CD4-positive, alpha-beta T cell treated with Interferon gamma for 1 hour (primary cell): ENCODE measurements around the gene PKHD1.

ENCODE experiments used
- DNase-seq: peaks from one replicate; pipeline ENCODE4 v3.0.0-alpha.2; 2020

Gene PKHD1

DNA sequence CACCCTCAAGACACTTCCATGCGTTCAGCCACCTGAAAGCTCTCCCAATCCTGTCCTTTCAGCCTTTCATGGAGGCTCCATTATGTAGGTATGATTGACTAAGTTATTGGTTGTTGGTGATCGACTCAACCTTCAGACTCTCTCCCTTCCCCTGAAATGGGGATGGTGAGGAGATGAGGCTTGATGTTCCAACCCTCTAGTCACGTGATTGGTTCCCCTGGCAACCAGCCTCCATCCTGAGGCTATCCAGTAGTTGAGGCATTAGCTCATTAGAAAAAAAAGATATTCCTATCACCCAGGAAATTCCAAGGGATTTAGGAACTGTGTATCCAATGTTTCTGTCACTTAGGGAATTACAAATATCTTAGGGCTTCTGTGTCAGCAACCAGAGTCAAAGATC lies 426.6 kb downstream of the PKHD1 start:
- no peak for DNase-seq

DNA sequence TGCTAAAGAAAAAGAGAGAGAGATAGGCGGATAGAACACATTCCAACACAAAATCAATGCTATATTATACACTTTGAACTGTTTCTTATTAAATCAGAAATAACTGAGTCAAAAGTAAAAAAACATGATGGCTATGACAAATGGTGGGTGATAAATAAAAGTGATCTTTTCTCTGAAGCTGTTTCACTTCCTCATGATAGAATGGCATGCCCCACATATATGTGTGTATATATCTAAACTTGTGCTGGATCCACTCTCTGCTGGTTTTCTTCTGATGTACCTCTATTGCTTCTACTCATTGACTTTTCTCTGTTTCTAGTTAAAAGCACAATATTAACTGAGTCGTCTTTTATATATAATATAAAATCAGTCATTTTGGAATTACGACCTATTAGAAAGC lies 429.9 kb downstream of the PKHD1 start:
- DNase-seq: no peak

DNA sequence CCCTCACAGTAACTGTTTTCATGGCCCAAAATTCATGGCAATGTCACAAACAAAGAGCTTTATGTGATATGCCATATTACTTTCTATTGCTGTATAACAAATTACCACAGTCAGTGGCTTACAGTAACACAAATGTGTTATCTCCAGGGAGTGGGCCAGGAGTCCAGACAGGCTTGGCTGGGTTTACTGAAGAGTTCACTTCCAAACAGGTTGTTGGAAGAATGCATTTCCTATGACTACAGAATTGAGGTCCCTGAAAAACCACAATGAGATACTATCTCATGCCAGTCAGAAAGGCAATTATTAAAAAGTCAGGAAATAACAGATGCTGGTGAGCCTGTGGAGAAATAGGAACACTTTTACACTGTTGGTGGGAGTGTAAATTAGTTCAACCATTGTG lies 431.9 kb downstream of the PKHD1 start:
- DNase-seq: no peak

DNA sequence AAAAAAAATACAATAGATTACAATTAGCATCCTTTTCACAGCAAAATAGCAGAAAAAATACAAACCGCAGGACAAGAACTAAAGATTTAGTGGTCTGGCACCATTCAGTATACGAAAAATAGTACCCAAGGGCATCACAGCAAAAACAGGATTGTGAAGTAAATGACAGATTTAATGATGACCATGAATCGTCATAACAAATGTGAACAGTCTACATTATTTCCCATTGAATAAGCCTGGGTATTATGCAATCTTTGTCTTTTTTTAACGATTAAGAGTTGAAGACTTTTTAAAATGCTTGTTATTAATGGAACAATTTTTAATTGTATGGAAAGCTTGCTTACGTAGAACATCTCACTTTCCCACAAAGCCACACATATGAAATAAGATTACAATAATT lies 432.8 kb downstream of the PKHD1 start:
- DNase-seq: no peak

DNA sequence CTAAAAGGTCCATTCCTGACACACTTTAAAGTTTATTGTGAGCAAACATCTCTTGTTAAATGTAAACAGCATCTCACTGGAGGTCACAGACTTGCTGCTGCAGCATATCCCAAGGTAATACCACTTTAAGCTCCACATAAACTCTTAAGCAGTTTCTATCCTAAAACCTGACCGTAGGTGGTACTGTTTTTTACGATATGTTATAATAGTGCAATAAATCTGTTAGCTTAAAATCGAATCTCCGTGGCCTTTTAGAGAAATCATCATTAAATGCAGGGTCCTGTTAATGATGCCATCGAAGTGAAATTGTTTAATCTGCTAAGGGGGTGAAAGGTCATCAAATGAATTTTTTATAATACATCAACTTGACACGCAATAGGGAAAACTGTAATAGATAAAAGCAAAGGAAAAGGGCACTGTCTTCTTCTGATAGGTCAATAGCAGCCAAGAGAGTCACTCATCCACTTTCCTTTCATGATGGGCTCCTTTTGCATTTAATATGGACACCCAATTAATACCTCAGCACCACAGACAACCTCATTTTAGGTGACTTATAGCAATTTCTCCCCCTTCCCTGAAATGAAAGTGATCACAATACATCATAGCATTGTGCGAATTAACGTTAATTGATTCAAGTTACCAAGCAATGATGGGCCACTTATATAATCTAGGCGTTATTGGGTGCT lies 436.1 kb downstream of the PKHD1 start:
- no peak for DNase-seq

DNA sequence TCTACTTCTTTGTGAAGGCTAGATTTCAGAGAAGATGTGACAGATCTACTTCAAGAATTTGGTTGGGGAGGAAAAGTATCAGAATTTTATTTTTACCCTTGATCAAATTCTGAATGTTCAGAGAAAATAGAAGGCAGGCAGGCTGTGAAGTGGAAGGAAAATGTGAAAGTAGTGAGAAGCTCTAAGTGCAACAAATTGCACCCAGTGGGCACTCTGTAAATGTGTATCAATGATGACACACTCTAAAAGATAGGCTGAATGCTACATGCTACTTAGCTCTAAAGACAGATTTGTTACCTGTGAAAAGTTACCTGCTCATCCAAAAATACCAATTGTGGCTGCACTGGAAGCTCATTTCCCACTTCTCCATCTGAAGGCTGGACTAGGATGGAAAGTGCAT lies 438.6 kb downstream of the PKHD1 start:
- DNase-seq: no peak

DNA sequence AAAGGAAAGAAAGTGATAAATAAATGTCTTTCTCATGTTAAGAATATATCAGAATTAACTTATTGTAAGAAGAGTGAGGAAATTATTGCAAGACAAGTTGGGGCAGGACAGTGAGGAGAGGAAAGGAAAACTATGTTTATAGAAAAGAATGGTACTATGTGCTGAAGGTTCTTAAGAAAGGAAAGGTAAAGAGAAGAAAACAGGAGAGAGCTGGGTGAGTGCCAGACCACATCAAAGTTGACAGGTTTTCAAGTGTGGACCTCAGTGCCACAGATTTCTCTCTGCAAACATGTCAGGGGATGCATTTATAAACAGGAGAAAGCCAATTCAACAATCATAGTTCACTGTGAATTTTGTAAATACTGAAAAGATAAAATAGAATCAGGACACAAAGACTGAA lies 439.2 kb downstream of the PKHD1 start:
- no peak for DNase-seq

DNA sequence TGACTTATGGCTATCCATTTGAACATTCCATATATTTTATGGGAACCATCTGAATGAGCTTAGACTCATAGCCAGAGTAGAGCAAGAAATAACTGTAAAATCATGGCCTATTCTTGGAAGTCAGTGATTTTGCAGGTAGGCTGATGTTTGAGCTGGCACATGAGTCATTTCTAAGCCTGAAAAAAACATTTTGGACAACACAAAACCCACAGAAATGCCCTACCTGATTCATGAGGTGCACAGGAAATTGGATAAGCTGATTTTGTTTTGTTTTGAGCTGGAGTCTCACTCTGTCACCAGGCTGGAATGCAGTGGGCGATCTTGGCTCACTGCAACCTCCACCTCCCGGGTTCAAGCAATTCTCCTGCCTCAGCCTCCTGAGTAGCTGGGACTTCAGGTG lies 443.0 kb downstream of the PKHD1 start:
- DNase-seq: no peak

DNA sequence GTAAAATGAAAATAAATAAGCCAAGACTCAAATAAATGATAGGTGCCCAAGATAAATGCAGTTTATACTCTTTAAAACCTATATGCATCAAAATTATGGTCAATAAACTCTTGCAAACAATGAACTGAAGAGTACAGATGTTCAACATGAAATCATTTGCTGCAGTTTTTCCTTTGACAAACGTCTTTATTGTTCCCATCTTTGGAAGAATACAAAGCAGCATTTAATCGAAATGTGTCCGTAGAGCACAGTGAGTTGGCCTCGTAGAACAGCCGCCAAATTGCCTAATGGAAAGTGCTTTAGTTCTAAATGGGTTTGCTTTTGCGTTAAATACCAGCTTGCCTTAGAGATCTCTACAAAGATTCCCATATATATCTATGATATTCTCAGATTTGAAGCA lies 447.4 kb downstream of the PKHD1 start:
- DNase-seq: no peak

DNA sequence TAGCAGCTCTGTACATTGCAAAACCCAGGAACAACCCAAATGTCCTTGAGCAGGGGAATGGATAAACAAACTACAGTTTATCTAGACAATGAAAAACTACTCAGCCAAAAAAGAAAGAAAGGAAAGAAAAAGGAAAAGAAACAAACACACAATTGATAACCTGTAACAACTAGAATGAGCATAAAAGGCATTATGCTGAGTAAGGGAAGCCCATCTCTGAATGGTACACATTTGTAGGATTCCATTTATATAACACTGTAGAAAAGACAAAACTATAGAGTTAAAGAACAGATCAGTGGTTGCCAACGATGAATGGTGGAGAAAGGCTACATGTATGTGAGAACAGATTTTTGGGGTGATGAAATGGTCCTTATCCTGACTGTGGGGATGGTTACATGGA lies 454.0 kb downstream of the PKHD1 start:
- DNase-seq: no peak

DNA sequence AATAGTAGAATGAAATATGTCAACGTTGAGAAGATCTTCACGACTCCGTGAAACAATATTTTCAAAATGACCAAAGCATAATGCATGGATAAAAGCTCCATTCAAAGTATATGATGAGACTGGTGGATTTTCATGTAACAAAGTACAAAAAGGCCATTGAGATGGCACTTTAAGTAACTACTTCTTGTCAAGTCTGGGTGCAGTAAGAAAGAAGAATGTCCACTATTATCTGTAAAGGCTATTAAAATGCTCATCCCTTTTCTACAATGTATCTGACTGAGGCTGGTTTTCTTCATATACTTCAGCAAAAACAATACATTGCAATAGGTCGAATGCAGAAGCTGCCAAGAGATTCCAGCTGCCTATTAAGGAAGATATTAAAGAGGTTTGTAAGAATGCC lies 457.4 kb downstream of the PKHD1 start:
- DNase-seq: no peak

DNA sequence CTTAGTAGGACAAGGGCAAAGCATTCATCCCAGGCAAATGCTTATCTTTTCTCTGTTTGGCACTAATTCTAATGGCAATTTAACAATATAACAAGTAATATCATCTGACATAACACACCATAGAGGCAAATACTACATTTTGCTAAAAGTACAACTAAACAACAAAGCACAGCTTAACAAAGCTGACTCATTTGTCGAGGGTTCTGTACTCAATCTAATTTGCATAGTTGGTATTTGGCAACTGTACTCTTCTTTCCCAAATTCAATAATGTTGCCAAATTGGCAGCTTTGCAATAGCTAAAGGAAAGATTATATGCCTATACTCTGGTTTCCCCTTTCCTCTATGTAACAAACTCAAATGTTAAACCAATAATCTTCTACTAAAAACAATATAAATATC lies 461.0 kb downstream of the PKHD1 start:
- DNase-seq: no peak

DNA sequence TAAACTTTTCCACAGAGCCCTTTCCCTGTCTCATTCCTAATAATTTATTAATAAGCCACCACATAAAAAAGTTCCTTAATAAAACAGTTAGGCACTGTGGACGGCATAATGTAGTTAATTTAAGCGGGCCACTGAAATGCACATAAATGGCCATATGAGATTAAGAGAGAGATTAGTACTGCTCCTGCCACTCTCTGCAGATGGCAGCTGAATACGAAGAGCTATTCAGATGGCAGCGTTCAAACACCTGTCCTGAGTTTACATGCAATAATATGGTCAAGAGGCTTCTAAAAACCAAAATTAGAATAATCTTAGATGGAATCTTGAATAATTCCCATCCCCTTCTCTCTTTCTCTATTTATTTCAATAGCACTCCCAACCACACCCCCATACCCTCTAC lies 461.8 kb downstream of the PKHD1 start:
- DNase-seq: no peak

DNA sequence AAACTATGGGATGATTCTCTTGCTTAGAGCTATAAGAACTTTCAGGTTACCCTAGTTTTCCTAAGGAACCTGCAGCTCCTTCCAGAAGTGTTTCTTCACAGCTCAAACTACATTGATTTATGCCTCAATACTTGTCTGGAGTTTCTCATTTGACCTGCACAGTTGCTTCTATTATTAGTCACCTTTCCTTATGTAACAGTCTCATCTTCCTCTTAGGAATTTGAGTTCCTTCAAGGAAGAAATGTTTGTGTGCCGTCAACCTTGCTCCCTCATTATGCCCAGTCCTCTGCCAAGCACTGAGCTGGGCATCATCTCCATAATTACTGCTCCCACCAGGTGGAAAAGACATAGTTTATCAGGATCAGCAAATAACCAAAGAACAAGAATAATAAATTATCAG lies 466.4 kb downstream of the PKHD1 start:
- DNase-seq: no peak

DNA sequence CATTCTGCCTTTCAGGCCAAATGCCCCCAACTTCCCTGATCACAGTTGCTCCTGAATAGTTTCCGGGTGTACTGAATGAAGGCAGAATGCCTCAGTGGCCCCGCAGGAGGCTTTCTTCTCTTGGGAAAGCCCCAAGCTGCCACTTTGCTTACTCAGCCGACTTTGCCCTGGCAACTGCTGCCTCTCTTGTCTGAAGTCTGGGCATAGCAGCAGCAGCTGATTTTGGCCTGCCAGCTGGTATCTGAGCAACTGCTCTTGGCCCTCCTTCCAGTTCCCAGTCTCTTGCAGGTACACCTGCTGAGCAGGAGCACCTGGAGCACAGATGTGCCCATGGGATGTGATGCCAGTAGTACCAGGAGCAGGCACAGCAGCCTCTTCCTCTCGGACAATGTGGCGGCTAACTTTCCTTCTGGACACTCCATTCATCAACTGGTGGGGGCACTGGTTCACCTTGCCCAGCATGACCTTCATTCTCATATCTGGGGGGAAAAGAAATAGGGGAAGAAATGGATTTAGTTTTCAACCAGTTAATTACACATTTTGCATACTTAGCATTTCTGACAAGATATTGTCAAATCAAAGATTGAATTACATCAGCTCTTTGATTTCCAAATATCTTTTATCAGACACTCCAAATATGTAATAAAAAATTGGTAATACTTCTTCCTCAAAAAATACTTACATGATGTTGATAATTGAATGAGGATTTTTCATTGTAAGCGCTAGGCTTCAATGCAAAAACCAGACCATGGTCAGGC lies 468.2 kb downstream of the PKHD1 start:
- no peak for DNase-seq

DNA sequence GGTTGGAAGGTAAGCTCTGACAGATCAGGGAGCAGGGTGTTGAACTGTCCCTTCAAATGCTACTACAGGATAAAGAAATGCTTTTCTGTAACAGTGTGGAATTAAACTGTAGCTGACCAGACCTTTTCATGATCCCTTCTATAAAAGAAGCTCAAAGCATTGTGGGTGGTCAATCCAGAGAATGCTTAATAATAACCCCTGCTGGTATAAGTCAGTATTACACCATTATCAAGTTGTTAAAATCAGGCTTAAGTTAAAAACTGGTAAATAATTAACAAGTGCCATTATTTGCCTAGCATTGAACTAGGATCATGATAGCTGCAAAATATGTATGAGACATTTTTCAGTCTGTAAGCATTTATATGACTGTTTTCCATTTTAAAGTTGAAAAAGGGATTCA lies 468.9 kb downstream of the PKHD1 start:
- DNase-seq: no peak

DNA sequence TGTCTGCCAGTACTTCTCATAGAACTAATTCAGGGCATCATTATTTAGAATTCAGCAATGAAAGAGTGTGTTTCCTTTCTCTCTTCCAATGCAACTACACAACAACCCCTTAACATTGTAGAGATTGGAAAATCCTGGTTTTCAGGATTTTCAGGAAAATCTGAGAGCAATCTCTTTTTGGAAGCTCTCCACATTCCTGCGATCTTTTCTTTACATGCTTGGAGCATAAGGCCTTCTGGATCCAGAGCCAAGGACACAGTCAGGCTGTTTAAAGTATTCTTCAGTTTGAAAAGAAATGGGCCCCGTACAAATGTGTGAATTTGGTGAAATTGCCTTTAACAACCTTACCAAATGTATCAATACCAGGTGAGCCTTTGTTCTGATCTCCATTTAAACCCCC lies 469.7 kb downstream of the PKHD1 start:
- no peak for DNase-seq

DNA sequence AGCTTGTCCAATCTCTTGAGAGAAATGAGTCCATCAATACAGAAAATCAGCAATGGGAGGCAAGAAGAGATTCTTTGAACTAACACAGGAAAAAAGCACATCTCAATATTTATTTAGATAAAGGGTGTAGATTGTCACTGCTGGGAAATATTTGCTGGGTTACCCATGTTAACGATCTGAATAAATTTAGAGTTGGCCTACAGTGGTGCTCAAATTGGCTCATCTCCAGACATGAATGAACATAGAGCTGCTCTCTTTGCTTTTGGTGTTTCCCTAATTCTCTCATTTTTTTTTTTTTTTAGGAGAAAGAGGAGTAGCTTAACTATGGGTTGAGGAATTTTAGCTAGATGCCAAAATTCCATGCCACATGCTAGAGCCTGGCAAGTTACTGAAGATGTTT lies 471.2 kb downstream of the PKHD1 start:
- DNase-seq: no peak

DNA sequence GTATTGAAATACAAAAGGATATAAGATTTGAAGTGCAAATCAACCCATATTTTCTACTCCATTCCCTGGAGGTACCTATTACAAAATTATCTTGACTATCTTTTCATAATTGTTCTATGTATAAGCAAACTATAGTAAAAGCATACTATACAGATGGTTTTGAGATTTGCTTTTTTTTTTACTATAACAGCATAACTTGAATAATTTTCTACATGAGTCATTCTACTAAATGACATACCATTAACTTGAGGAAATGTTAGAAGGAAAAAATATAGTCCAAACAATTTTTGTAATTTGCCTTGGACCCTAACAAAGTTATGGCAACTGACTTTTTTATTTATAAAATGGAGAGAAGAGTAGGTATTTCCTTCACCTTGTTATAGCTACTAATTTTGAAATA lies 472.7 kb downstream of the PKHD1 start:
- DNase-seq: no peak

DNA sequence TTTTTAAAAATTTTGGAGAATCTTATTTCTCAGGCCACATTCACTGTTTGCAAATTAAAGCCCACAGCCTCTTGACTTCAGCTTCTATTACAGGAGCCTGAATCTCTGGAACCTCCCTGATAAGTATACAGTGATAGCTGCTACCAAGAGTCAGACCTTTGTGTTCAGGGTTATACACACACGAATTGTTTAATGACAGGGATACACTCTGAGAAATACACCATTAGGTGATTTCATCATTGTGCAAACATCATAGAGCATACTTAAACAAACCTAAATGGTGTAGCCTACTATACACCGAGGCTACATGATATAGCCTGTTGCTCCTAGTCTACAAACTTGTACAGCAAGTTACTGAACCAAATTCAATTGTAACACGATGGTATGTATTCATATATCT lies 473.9 kb downstream of the PKHD1 start:
- DNase-seq: no peak

DNA sequence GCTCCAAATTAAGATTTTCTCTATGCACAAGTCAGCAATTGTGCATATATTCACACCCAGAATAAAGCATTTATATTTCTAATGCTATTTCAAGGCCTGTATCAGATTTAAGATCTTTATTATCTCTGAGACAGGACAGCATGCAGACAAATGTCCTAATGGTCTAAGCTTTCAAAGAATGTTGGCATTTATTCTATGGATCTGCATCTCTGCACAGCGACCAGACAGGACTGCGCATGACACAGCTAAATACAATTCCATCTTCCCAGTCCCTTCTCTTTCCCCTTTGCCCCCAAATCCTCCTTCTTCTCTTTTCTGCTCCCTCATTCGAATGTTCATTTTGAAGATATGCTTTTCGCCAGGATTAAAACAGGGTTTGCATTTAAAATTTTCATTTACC lies 478.5 kb downstream of the PKHD1 start:
- no peak for DNase-seq

DNA sequence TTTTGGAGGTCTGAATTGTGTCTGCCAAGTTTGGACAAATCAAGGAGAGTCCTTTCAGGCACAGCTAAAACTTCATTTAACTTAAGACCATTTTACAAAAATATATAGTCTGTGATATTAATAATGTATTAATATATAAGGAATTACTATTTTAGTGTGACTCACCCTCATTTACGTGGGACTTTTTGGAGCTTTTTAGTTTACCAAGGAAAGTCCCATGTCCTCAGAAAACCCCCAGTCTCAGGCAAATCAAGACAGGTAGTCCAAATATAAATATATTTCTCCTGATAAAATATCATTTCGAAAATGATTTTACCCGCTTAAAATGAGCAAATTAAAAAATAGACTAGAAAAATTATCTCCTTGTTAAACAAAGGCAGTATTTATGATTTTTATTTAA lies 479.0 kb downstream of the PKHD1 start:
- DNase-seq: no peak

DNA sequence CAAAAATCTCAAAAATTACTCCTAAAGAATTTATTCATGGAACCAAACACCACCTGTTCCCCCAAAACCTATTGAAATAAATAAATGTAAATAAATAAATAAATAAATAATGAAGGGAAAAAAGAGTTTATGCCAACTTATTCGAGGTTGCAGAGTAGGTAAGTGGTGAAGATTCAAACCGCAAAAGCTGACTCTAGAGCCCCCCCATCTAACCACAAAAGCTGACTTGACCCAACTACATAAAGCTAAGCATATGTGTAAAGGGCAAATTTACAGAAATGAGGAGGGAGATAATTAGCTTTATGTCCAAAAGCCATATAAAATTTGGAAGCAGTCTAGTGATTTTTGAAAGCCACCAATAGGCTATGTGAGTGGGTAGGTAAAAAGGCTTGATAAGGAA lies 486.9 kb downstream of the PKHD1 start:
- no peak for DNase-seq

DNA sequence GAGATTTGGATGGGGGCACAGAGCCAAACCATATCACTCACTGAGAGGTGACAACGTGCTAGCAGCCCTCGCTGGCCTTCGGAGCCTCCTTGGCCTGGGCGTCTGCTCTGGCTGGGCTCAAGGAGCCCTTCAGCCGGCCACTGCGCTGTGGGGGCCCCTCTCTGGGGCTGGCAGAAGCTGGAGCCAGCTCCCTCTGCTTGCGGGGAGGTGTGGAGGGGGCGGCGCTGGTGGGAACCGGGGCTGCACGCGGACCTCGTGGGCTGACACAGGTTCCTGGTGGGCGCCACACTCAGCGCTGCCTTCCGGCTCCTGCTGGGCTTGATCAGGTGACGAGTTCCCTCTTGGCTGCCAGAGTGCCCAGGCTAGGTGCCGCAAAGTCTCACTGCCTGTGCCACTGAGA lies 489.2 kb downstream of the PKHD1 start:
- DNase-seq: no peak

DNA sequence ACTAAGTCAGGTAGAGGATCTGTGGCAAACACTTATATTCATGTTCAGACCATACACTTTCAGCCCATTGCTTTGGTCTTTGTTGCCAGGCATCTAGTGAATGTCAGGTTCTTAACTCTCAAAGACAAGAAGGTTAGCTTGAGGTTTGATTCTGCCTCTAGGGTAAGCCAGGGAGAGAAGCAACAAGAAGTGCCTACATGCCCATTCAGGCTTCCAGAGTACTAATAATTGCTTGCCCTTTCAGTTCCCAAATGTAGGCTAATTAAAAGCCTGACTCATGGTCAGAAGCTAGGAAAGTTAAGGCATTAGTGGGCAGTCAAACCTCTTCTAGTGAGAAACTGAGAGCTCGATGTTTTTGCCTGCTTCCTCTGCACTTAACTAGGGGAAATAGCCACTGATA lies 492.4 kb downstream of the PKHD1 start:
- no peak for DNase-seq
